NB4 (cell line): ENCODE measurements around the gene ENGASE.

Experiments
- DNase-seq: peaks from one replicate; pipeline ENCODE4 v3.0.0; 2010; ENCODE audit warnings: low read depth
- H3K4me3 ChIP-seq: one replicate; pipeline ENCODE4 v1.5.1; 2011; ENCODE audit warnings: mild to moderate bottlenecking, low read depth, low read length, moderate library complexity
- MYC ChIP-seq: IDR thresholded peaks from 2 replicates; pipeline ENCODE4 v1.6.1; 2011; ENCODE audit warnings: low read depth, low read length
- POLR2A ChIP-seq: IDR thresholded peaks from 2 replicates; pipeline ENCODE4 v1.6.1; 2011; ENCODE audit warnings: mild to moderate bottlenecking; ENCODE audit not compliant: insufficient read length; ENCODE audit errors: extremely low read depth
- TF ChIP-seq, protein P1 (sequence below): IDR thresholded peaks from one replicate; pipeline ENCODE4 v1.5.1; 2012; ENCODE audit warnings: low read depth, low read length
- TF ChIP-seq, protein P2 (sequence below): IDR thresholded peaks from 2 replicates; pipeline ENCODE4 v1.6.1; 2011; ENCODE audit warnings: low read depth, low read length

Gene ENGASE

DNA sequence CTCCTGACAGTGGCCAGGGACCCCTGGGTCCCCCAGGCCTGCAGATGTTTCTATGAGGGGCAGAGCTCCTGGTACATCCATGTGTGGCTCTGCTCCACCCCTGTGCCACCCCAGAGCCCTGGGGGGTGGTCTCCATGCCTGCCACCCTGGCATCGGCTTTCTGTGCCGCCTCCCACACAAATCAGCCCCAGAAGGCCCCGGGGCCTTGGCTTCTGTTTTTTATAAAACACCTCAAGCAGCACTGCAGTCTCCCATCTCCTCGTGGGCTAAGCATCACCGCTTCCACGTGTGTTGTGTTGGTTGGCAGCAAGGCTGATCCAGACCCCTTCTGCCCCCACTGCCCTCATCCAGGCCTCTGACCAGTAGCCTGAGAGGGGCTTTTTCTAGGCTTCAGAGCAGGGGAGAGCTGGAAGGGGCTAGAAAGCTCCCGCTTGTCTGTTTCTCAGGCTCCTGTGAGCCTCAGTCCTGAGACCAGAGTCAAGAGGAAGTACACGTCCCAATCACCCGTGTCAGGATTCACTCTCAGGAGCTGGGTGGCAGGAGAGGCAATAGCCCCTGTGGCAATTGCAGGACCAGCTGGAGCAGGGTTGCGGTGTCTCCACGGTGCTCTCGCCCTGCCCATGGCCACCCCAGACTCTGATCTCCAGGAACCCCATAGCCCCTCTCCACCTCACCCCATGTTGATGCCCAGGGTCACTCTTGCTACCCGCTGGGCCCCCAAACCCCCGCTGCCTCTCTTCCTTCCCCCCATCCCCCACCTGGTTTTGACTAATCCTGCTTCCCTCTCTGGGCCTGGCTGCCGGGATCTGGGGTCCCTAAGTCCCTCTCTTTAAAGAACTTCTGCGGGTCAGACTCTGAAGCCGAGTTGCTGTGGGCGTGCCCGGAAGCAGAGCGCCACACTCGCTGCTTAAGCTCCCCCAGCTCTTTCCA lies 25.5 kb upstream of the ENGASE start:
- no peak overlapping the region for H3K4me3 ChIP-seq
- TF ChIP-seq, protein P1, sequence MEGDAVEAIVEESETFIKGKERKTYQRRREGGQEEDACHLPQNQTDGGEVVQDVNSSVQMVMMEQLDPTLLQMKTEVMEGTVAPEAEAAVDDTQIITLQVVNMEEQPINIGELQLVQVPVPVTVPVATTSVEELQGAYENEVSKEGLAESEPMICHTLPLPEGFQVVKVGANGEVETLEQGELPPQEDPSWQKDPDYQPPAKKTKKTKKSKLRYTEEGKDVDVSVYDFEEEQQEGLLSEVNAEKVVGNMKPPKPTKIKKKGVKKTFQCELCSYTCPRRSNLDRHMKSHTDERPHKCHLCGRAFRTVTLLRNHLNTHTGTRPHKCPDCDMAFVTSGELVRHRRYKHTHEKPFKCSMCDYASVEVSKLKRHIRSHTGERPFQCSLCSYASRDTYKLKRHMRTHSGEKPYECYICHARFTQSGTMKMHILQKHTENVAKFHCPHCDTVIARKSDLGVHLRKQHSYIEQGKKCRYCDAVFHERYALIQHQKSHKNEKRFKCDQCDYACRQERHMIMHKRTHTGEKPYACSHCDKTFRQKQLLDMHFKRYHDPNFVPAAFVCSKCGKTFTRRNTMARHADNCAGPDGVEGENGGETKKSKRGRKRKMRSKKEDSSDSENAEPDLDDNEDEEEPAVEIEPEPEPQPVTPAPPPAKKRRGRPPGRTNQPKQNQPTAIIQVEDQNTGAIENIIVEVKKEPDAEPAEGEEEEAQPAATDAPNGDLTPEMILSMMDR, result no peak
- DNase-seq, result no peak

DNA sequence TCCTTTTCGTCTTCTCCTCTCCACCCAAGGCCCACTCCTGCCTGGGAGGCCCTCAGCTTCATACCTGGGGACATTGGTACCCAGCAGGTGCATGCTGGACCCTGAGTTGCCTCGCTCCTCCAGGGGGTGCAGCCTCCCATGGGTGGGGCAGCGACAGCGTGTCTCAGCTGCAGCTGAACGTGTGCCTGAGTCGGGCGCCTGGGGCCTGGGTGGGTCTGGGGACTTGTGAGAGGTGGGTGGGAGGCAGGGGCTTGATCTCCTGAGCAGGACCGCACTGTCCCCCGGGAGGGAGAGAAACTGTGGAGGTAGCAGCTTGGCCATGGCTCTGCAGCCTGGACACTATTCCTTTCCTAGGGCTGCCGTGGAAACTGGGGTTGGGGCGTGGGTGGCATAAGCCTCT lies 24.8 kb upstream of the ENGASE start:
- H3K4me3 ChIP-seq, result no peak overlapping the region
- TF ChIP-seq, protein P1, result no peak
- TF ChIP-seq, protein P2, sequence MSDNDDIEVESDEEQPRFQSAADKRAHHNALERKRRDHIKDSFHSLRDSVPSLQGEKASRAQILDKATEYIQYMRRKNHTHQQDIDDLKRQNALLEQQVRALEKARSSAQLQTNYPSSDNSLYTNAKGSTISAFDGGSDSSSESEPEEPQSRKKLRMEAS, result no peak
- TF ChIP-seq MYC (no peak), POLR2A (no peak)
- no peak for DNase-seq

- no peak overlapping the region for H3K4me3 ChIP-seq
- TF ChIP-seq, protein P2, result no peak
- TF ChIP-seq, protein P1, result no peak
- DNase-seq, result no peak
Observed at GRCh38 chr17:79050551-79050950, 24.1 kb upstream of the ENGASE start.

- TF ChIP-seq MYC (no peak), POLR2A (no peak)
- TF ChIP-seq, protein P2, result no peak
- TF ChIP-seq, protein P1, result no peak
- no peak overlapping the region for H3K4me3 ChIP-seq
- no peak for DNase-seq
Observed at GRCh38 chr17:79051306-79051705, 23.3 kb upstream of the ENGASE start.

DNA sequence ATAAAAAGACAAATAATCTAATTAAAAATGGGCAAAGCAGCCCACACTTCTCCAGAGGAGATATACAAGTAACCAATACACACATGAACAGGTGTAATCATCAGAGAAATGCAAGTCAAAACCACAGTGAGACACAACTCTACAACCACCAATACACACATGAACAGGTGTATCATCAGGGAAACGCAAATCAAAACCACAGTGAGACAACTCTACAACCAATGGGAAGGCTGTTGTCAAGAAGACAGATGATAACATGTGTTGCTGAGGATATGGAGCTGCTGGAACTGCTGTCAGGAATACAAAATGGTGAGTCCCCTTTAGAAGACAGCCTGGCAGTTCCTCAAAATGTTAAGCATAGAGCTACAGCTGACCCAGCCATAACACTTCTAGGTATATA lies 22.5 kb upstream of the ENGASE start:
- TF ChIP-seq, protein P1, result no peak
- no peak for TF ChIP-seq POLR2A
- TF ChIP-seq, protein P2, result no peak
- TF ChIP-seq MYC, result no peak
- no peak overlapping the region for H3K4me3 ChIP-seq
- DNase-seq, result no peak
